WTC11 (cell line): ENCODE data around the gene CENPE. TPM values are rescaled to one million over a fixed set of nuclear protein-coding genes. Genes with fewer than 3 reads are reported as not detected.

Source experiments
- AFF4 ChIP-seq: sonication (generic); formaldehyde crosslinking; IDR thresholded peaks from 2 replicates; pipeline ENCODE4 v1.8.1; 2023; ENCODE audit warnings: mild to moderate bottlenecking, missing genetic modification reagents, borderline replicate concordance
- ATF1 ChIP-seq: sonication (generic); formaldehyde crosslinking; IDR thresholded peaks from 2 replicates; pipeline ENCODE4 v1.8.1; 2023; ENCODE audit warnings: mild to moderate bottlenecking, moderate library complexity, missing genetic modification reagents
- ATF2 ChIP-seq: sonication (generic); formaldehyde crosslinking; IDR thresholded peaks from 2 replicates; pipeline ENCODE4 v1.8.1; 2022; ENCODE audit warnings: low read depth, missing genetic modification reagents, borderline replicate concordance
- CBFB ChIP-seq: sonication (generic); formaldehyde crosslinking; IDR thresholded peaks from 2 replicates; pipeline ENCODE4 v1.8.1; 2022; ENCODE audit warnings: mild to moderate bottlenecking, low read depth, missing genetic modification reagents
- CREB1 ChIP-seq: sonication (generic); formaldehyde crosslinking; IDR thresholded peaks from 2 replicates; pipeline ENCODE4 v1.8.0; 2023; ENCODE audit warnings: mild to moderate bottlenecking, missing genetic modification reagents
- E2F4 ChIP-seq: sonication (generic); formaldehyde crosslinking; IDR thresholded peaks from 2 replicates; pipeline ENCODE4 v1.8.1; 2022; ENCODE audit warnings: low read depth, mild to moderate bottlenecking, moderate library complexity, missing genetic modification reagents, borderline replicate concordance
- ERG ChIP-seq: fragments of 250-450 bp; sonication (Bioruptor Pico); IDR thresholded peaks from 2 replicates; pipeline ENCODE4 v1.8.0; 2021; ENCODE audit warnings: mild to moderate bottlenecking
- FOXP4 ChIP-seq: sonication (generic); formaldehyde crosslinking; IDR thresholded peaks from 2 replicates; pipeline ENCODE4 v1.8.0; 2022; ENCODE audit warnings: mild to moderate bottlenecking, missing genetic modification reagents
- IRF1 ChIP-seq: sonication (generic); formaldehyde crosslinking; IDR thresholded peaks from 2 replicates; pipeline ENCODE4 v1.8.0; 2023; ENCODE audit warnings: missing genetic modification reagents
- NFE2L1 ChIP-seq: sonication (generic); formaldehyde crosslinking; IDR thresholded peaks from 2 replicates; pipeline ENCODE4 v1.8.1; 2023; ENCODE audit warnings: missing genetic modification reagents
- NFYB ChIP-seq: sonication (generic); formaldehyde crosslinking; conservative IDR thresholded peaks from 2 replicates; pipeline ENCODE4 v1.8.0; 2022; ENCODE audit warnings: low read depth, missing genetic modification reagents
- NR3C1 ChIP-seq: sonication (generic); formaldehyde crosslinking; conservative IDR thresholded peaks from 2 replicates; pipeline ENCODE4 v1.8.1; 2023; ENCODE audit warnings: low read depth, mild to moderate bottlenecking, missing genetic modification reagents
- PREB ChIP-seq: sonication (generic); formaldehyde crosslinking; IDR thresholded peaks from 2 replicates; pipeline ENCODE4 v1.8.1; 2022; ENCODE audit warnings: mild to moderate bottlenecking, missing genetic modification reagents, moderate library complexity, borderline replicate concordance
- USF1 ChIP-seq: sonication (generic); formaldehyde crosslinking; IDR thresholded peaks from 2 replicates; pipeline ENCODE4 v1.8.0; 2022; ENCODE audit warnings: mild to moderate bottlenecking, missing genetic modification reagents
- USF2 ChIP-seq: sonication (generic); formaldehyde crosslinking; IDR thresholded peaks from 2 replicates; pipeline ENCODE4 v1.8.1; 2023; ENCODE audit warnings: mild to moderate bottlenecking, missing genetic modification reagents, moderate library complexity
- ZNF138 ChIP-seq: sonication (generic); formaldehyde crosslinking; conservative IDR thresholded peaks from 2 replicates; pipeline ENCODE4 v1.8.1; 2022; ENCODE audit warnings: mild to moderate bottlenecking, moderate library complexity, missing genetic modification reagents
- ZNF263 ChIP-seq: sonication (generic); formaldehyde crosslinking; IDR thresholded peaks from 2 replicates; pipeline ENCODE4 v1.8.1; 2022; ENCODE audit warnings: low read depth, mild to moderate bottlenecking, moderate library complexity, missing genetic modification reagents
- ZNF532 ChIP-seq: fragments of 250-450 bp; sonication (Bioruptor Pico); IDR thresholded peaks from 2 replicates; pipeline ENCODE4 v1.9.0; 2021; ENCODE audit warnings: mild to moderate bottlenecking, borderline replicate concordance
- ZNF671 ChIP-seq: fragments of 250-450 bp; sonication (Bioruptor Pico); IDR thresholded peaks from 2 replicates; pipeline ENCODE4 v1.8.0; 2021; ENCODE audit warnings: mild to moderate bottlenecking
- total RNA-seq: library from RNA; stranded (reverse); gene quantifications from 3 replicates; pipeline ENCODE4 v1.2.3, GENCODE V29; 2021

Gene CENPE
- total RNA-seq, 1 experiment from 2014 or later = 46.6 TPM

- TF ChIP-seq FOXP4 (CRISPR knock-in tag) = peak; percentile 90; the same call in 1 of the 2 replicates
- no peak for TF ChIP-seq ZNF532 (CRISPR knock-in tag)
- TF ChIP-seq ZNF263 (CRISPR knock-in tag) = peak; percentile 14; the same call in 1 of the 2 replicates
- TF ChIP-seq IRF1 = no peak
- no peak for TF ChIP-seq ATF2 (CRISPR knock-in tag)
- TF ChIP-seq USF2 (CRISPR knock-in tag) = peak; percentile 70
- TF ChIP-seq USF1 (CRISPR knock-in tag) = peak; percentile 34; the same call in 1 of the 2 replicates
- no peak for TF ChIP-seq ZNF671
- no peak for TF ChIP-seq NFE2L1 (CRISPR knock-in tag)
- no peak for TF ChIP-seq E2F4
- no peak for TF ChIP-seq NR3C1 (CRISPR knock-in tag)
- TF ChIP-seq AFF4 (CRISPR knock-in tag) = no peak; the same call in 1 of the 2 replicates
- no peak for TF ChIP-seq ATF1 (CRISPR knock-in tag)
- no peak for TF ChIP-seq PREB
- no peak; the same call in 1 of the 2 replicates for TF ChIP-seq CREB1 (CRISPR knock-in tag)
- no peak for TF ChIP-seq CBFB (CRISPR knock-in tag)
- TF ChIP-seq ZNF138 = 0 out of 2 replicates have a peak, but pooled peaks have one; percentile 24
- TF ChIP-seq ERG (CRISPR knock-in tag) = no peak
- peak; percentile 48; the same call in 1 of the 2 replicates for TF ChIP-seq NFYB
Measured at GRCh38 chr4:103198111-103198765, at the start of gene CENPE (continued).
